K562 (cell line): ENCODE data around the gene CERS6. TPM values are rescaled to one million over a fixed set of nuclear protein-coding genes. Genes with fewer than 3 reads are reported as not detected.

Experiments used
- ATAC-seq: fragments of 200-7000 bp; cut with Tn5 transposase; 3 replicates; pipeline ENCODE4 v1.9.1; 2020; ENCODE audit warnings: moderate library complexity
- BruUV-seq: library from RNA; stranded (reverse); fragments of 400-500 nt; replicated peaks from 2 replicates; lab custom pipeline; 2021; lab: Mats Ljungman, UMichigan
- CTCF ChIA-PET: fragments of 300-600 bp; formaldehyde crosslinking; extraction: SDS; loops from one replicate; lab custom pipeline; 2021; ENCODE audit warnings: low intra/inter-chr PET ratio; lab: Yijun Ruan, JAX
- POLR2A ChIA-PET: fragments of 300-600, 350-650 bp; sonication (Branson Sonifier 250); formaldehyde crosslinking; extraction: SDS; loops from one replicate; lab custom pipeline; 2021; ENCODE audit warnings: antibody characterized with exemption, inconsistent platforms; lab: Yijun Ruan, JAX
- DNase-seq, 4 experiments: peaks; one replicate each; pipeline versions ENCODE4 v3.0.0 to v3.0.0-alpha.2; 2011 to 2018; ENCODE audit warnings: low spot score in 3 of 4, mixed read lengths in 3 of 4; ENCODE audit errors: extremely low read depth in 1 of 4
- FAIRE-seq: peaks from 2 replicates; lab custom pipeline; 2011; peaks lifted over from hg19 to GRCh38; lab: Jason Lieb, UNC
- H2AFZ ChIP-seq: 2 replicates; pipeline ENCODE4 v1.6.0; 2011; ENCODE audit warnings: low read depth, low read length, control low read depth, inconsistent platforms
- H3K27ac ChIP-seq: fragments of 200-600 bp; 3 replicates; pipeline ENCODE4 v1.8.0; 2011; ENCODE audit warnings: low read depth, mild to moderate bottlenecking, control low read depth, inconsistent platforms, low read length, moderate library complexity, mixed read lengths; ENCODE audit errors: extremely low read depth
- H3K27me3 ChIP-seq, 2 experiments: fragments of 300-600 bp in 1 of 2; 2 replicates in 1 of 2; 3 replicates in 1 of 2; pipeline versions ENCODE4 v1.6.0 to v1.8.0; 2011; ENCODE audit warnings: inconsistent platforms in 2 of 2, low read length in 2 of 2, mild to moderate bottlenecking in 1 of 2, mixed read lengths in 1 of 2, moderate library complexity in 1 of 2; ENCODE audit not compliant: control insufficient read depth in 2 of 2, insufficient read depth in 2 of 2
- H3K36me3 ChIP-seq: fragments of 300-600 bp; 3 replicates; pipeline ENCODE4 v1.8.0; 2011; ENCODE audit warnings: mild to moderate bottlenecking, low read length, inconsistent platforms; ENCODE audit not compliant: control insufficient read depth, insufficient read depth
- H3K4me1 ChIP-seq, 2 experiments: fragments of 200-600 bp in 1 of 2; replicated peaks in 1 of 2; 2 replicates in 1 of 2; 3 replicates in 1 of 2; pipeline versions ENCODE4 v1.5.1 to v1.8.0; 2011; ENCODE audit warnings: inconsistent platforms in 2 of 2, low read length in 2 of 2, mild to moderate bottlenecking in 1 of 2, mixed read lengths in 1 of 2, moderate library complexity in 1 of 2; ENCODE audit not compliant: control insufficient read depth in 2 of 2, insufficient read depth in 2 of 2
- H3K4me2 ChIP-seq: 2 replicates; pipeline ENCODE4 v1.6.1; 2011; ENCODE audit warnings: low read length, control low read depth, inconsistent platforms, mixed read lengths; ENCODE audit not compliant: insufficient read depth
- H3K4me3 ChIP-seq: fragments of 200-600 bp; sonication (generic), shearing (Covaris generic); 2 replicates; pipeline ENCODE4 v1.5.1; 2016; ENCODE audit warnings: control low read depth, inconsistent platforms
- H3K79me2 ChIP-seq: fragments of 200-600 bp; 3 replicates; pipeline ENCODE4 v1.8.0; 2011; ENCODE audit warnings: low read length, inconsistent platforms; ENCODE audit not compliant: control insufficient read depth, insufficient read depth
- H3K9ac ChIP-seq, 2 experiments: 2 replicates each; pipeline versions ENCODE4 v1.6.0 to v1.6.1; 2011; ENCODE audit warnings: low read depth in 2 of 2, low read length in 2 of 2, control low read depth in 1 of 2, inconsistent platforms in 1 of 2, mild to moderate bottlenecking in 1 of 2, mixed read lengths in 1 of 2; ENCODE audit not compliant: insufficient read depth in 1 of 2
- H3K9me1 ChIP-seq: one replicate; pipeline ENCODE4 v1.6.0; 2011; ENCODE audit warnings: inconsistent platforms, mild to moderate bottlenecking, low read length, moderate library complexity; ENCODE audit not compliant: control insufficient read depth, insufficient read depth
- H3K9me3 ChIP-seq: replicated peaks from 2 replicates; pipeline ENCODE4 v1.5.1; 2011; ENCODE audit warnings: low read depth, low read length, inconsistent platforms; ENCODE audit not compliant: control insufficient read depth, insufficient read depth
- H4K20me1 ChIP-seq: replicated peaks from 2 replicates; pipeline ENCODE4 v1.6.1; 2011; ENCODE audit warnings: low read length, inconsistent platforms, mixed read lengths; ENCODE audit not compliant: control insufficient read depth, insufficient read depth
- JUND ChIP-seq, 2 experiments: IDR thresholded peaks; 2 replicates in 1 of 2; 3 replicates in 1 of 2; pipeline ENCODE4 v1.6.1; 2011; ENCODE audit warnings: borderline replicate concordance in 2 of 2, low read depth in 2 of 2, low read length in 2 of 2, improper control_type of control experiment in 1 of 2, missing biosample characterization in 1 of 2, missing genetic modification characterization in 1 of 2, missing genetic modification reagents in 1 of 2
- WGBS: fragments of 100-300 bp; shearing (Covaris generic); methylation state at CpG from one replicate; pipeline ENCODE4 v1.1.6; 2016; ENCODE audit warnings: low coverage, mixed read lengths; ENCODE audit not compliant: insufficient coverage; ENCODE audit errors: missing lambda C conversion rate; 5-methylcytosine and 5-hydroxymethylcytosine counted together
- in situ Hi-C: fragments of 300-500 bp; cut with MboI; formaldehyde crosslinking; loops from 4 replicates; pipeline ENCODE4 v1.15.0; 2018; ENCODE audit warnings: inconsistent platforms, mixed read lengths
- intact Hi-C: fragments of 100-400 bp; cut with micrococcal nuclease; formaldehyde crosslinking; loops from 2 replicates; pipeline ENCODE4 v1.14.2; 2022
- polyA plus RNA-seq, 8 experiments: library from polyadenylated mRNA; depleted of rRNA in 4 of 8; stranded (reverse) in 5 of 8; unstranded in 3 of 8; fragments of >200 nt; fragmentation: Nextera tagmentation in 2 of 8; fragmentation: Illumina TruSeq in 1 of 8; extraction: Ambion mirVana in 2 of 8; extraction: Trizol in 1 of 8; gene quantifications; 2 replicates each; pipeline versions ENCODE4 v1.2.1 to v1.2.3, GENCODE V29; 2011 to 2014; ENCODE audit warnings: inconsistent platforms in 1 of 8, missing spikeins in 1 of 8
- total RNA-seq, 7 experiments: library from RNA; depleted of rRNA in 6 of 7; stranded (reverse); fragments of >200 nt in 6 of 7; fragmentation: Illumina TruSeq in 2 of 7; extraction: Trizol in 2 of 7; gene quantifications; 2 replicates each; pipeline versions ENCODE4 v1.2.1 to v1.2.3, GENCODE V29; 2011 to 2021; ENCODE audit warnings: low replicate concordance in 1 of 7
- TF ChIP-seq, protein P1 (sequence below): sonication (generic); formaldehyde crosslinking; IDR thresholded peaks from 2 replicates; pipeline ENCODE4 v1.8.1; 2023; ENCODE audit warnings: mild to moderate bottlenecking, missing genetic modification reagents

Gene CERS6
- total and polyA plus RNA-seq, 9 of the 15 experiments (the other 6 are each of a cell fraction or from before 2014, with no cell fraction given): 1.6 to 13.6 (median 11.4) TPM

DNA sequence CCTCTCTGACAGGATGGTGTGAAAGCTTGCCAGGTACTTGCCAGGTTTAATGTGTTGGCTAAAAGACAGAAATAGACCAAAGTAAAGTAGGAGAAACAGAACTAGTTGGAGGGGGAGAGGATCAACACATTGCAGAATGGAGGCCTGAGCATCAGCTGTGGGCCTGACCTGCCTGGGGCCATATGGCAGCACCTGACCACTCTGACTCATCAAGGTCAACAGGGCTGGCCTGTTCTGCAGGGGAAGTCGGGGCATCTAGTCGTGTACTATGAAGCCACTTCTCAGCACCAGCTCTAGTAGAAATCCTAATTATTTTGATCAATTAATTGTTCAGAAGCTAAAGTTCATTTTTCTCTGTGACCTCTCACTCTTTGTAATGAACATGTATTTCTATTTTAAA lies 310.5 kb downstream of the CERS6 start:
- peaks cover 5 to 17% of the 10 kb centered on the region in 2 experiments; a peak in 4 of 5 replicates for H3K4me1 ChIP-seq
- no peak overlapping the region for H3K27ac ChIP-seq
- no peak for FAIRE-seq
- no peak overlapping the region for H2AFZ ChIP-seq
- POLR2A ChIA-PET: interaction anchor here (0.7 kb wide), 1 partner anchor 84 kb away, joined by 4 read pairs; no protein-coding TSS in a partner anchor
- peaks cover 10% of the 10 kb centered on the region for H3K9me3 ChIP-seq
- TF ChIP-seq, protein P1, sequence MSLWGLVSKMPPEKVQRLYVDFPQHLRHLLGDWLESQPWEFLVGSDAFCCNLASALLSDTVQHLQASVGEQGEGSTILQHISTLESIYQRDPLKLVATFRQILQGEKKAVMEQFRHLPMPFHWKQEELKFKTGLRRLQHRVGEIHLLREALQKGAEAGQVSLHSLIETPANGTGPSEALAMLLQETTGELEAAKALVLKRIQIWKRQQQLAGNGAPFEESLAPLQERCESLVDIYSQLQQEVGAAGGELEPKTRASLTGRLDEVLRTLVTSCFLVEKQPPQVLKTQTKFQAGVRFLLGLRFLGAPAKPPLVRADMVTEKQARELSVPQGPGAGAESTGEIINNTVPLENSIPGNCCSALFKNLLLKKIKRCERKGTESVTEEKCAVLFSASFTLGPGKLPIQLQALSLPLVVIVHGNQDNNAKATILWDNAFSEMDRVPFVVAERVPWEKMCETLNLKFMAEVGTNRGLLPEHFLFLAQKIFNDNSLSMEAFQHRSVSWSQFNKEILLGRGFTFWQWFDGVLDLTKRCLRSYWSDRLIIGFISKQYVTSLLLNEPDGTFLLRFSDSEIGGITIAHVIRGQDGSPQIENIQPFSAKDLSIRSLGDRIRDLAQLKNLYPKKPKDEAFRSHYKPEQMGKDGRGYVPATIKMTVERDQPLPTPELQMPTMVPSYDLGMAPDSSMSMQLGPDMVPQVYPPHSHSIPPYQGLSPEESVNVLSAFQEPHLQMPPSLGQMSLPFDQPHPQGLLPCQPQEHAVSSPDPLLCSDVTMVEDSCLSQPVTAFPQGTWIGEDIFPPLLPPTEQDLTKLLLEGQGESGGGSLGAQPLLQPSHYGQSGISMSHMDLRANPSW (CRISPR knock-in tag): no peak
- TF ChIP-seq JUND (IDR thresholded peaks at IDR 0.05; ENCODE audit: borderline replicate concordance, low read depth, low read length) (peak; percentile 47; the same call in 1 of the 2 replicates), JUND (tag; IDR thresholded peaks at IDR 0.05; ENCODE audit: borderline replicate concordance, low read depth, low read length) (no peak)
- TF ChIP-seq, all 486 proteins: peak for 1
- Histone ChIP-seq H3K4me3 (no peak overlapping the region), H3K9me1 (no peaks in the 10 kb centered on the region), H3K27me3 (no peaks in the 10 kb centered on the region), H3K4me2 (no peak overlapping the region), H3K36me3 (peaks cover 7% of the 10 kb centered on the region; the same call in 2 of the 3 replicates), H4K20me1 (no peaks in the 10 kb centered on the region), H3K79me2 (no peaks in the 10 kb centered on the region), H3K9ac (no peak overlapping the region)
- intact Hi-C loops (no loop called here), in situ Hi-C loops (no loop called here)
- DNase-seq (no peak), ATAC-seq (0 out of 3 replicates have a peak, but pooled peaks have one; percentile 31)
- BruUV-seq: no TSS peak
- CTCF ChIA-PET: no interaction called here
- WGBS: 36% methylated on average over 2 of the region's 2 CpGs
